HG03097 (cell line): ENCODE results near the gene CBX8.

Source experiments
- ATAC-seq: cut with Tn5 transposase; IDR thresholded peaks from one replicate; pipeline ENCODE4 v1.9.1; 2021; ENCODE audit not compliant: unreplicated experiment, low FRiP score

CBX8 gene

GRCh38 chr17:79835953-79836509, 39.2 kb upstream of the CBX8 start:
- ATAC-seq = no peak

- ATAC-seq = no peak
Observed at GRCh38 chr17:79835470-79835899, 38.6 kb upstream of the CBX8 start.

GRCh38 chr17:79834565-79835469, 37.9 kb upstream of the CBX8 start:
- ATAC-seq = no peak

- ATAC-seq = no peak
Observed at GRCh38 chr17:79833744-79834564, 37.1 kb upstream of the CBX8 start.

GRCh38 chr17:79833110-79833450, 36.2 kb upstream of the CBX8 start:
- ATAC-seq = no peak

- ATAC-seq = no peak
Observed at GRCh38 chr17:79832218-79833109, 35.6 kb upstream of the CBX8 start.

GRCh38 chr17:79831265-79832217, 34.7 kb upstream of the CBX8 start:
- no peak for ATAC-seq

GRCh38 chr17:79830763-79831264, 33.9 kb upstream of the CBX8 start:
- ATAC-seq = no peak

GRCh38 chr17:79830303-79830702, 33.4 kb upstream of the CBX8 start:
- no peak for ATAC-seq

GRCh38 chr17:79829457-79829856, 32.6 kb upstream of the CBX8 start:
- ATAC-seq = no peak

GRCh38 chr17:79829004-79829403, 32.1 kb upstream of the CBX8 start:
- no peak for ATAC-seq

GRCh38 chr17:79826841-79827578, 30.1 kb upstream of the CBX8 start:
- no peak for ATAC-seq

GRCh38 chr17:79826204-79826680, 29.4 kb upstream of the CBX8 start:
- ATAC-seq = no peak

- ATAC-seq = no peak
Observed at GRCh38 chr17:79825580-79825921, 28.7 kb upstream of the CBX8 start.

GRCh38 chr17:79824893-79825579, 28.2 kb upstream of the CBX8 start:
- ATAC-seq = no peak

- ATAC-seq = no peak
Observed at GRCh38 chr17:79824234-79824633, 27.4 kb upstream of the CBX8 start.

- no peak for ATAC-seq
Observed at GRCh38 chr17:79822583-79823124, 25.8 kb upstream of the CBX8 start.
